LoVo (cell line): ENCODE data around the gene PCTP.

Experiments
- DNase-seq: peaks from one replicate; pipeline ENCODE4 v3.0.0-alpha.2; 2016; ENCODE audit warnings: low spot score

The PCTP gene

GRCh38 chr17:55806745-55807495 lies 56.1 kb downstream of the PCTP start:
- DNase-seq = no peak

- DNase-seq = no peak
Measured at GRCh38 chr17:55811536-55811935, 60.7 kb downstream of the PCTP start.

- DNase-seq = no peak
Measured at GRCh38 chr17:55812323-55812722, 61.5 kb downstream of the PCTP start.

- DNase-seq = no peak
Measured at GRCh38 chr17:55813944-55814343, 63.1 kb downstream of the PCTP start.

DNA sequence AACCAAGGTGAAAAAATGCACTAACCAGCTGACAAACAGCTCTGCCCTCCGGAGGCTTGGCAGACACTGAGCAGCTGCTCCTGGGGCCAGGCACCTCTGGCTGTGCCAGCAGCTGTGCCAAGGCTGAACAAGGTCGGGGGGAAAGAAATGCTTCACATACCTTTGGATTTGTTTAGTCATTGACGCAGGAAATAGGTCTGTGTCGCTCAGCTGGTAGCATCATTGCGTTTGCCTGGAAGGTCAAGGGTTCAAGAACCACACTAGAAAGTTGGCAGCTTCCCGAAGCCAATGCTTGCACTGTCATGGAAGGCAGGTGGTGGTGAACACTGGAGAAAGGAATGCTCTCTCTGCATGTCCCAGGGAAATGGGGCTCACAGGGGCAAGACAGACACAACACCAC lies 63.5 kb downstream of the PCTP start:
- no peak for DNase-seq

DNA sequence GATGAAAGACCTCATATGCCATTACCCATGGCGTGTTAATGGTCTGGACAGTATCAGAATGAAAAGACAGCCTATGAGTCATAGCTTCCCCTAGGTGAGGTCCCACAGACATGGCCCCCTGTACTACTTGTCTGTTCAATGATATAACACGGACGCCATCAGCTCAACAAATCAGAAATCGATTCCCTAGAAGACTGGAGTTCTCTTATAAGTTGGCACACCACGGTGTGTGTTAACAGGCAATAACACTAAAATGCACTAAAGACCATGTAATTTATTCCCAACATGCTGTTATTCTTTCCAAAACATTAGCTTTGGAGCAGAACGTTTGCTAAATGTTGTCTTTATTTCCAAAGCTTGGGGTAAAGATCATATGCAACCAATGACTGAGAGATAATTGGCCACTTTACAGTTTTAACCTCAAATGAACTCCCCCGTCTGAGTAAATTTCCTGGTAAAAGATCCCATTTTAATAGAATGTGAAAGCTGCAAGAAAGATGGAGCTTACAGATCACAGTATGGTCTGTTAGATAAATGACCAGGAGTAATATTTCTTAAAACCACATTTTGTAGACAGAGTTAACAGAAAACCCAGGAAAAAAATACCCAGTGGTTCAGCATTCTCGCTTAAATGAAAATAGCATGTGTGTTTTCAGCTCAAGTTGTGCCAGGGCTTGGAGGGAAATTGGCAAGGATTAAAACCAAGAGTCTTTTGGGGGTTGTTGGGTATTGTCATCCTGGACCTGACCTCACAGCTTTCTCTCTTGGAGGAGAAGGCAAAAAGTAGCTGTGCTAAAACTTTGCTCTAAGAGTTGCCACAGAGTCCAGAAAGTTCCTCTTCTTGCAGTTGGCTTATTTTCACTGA lies 65.9 kb downstream of the PCTP start:
- no peak for DNase-seq

DNA sequence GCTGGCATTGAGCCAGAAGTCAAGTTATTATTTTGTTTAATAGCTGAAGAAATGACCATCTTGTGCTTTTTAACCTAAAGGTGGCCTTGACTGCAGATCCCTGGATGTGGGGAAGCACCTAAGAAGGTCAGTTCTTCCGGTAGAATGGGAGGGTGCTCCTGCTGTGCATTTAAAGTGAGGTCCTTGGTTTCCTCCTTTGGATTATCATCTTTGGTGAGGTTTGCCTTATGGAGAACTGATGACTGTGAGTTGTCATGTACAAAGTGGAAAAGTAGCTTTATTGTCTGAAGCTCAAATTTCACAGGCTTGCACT lies 66.5 kb downstream of the PCTP start:
- no peak for DNase-seq

DNA sequence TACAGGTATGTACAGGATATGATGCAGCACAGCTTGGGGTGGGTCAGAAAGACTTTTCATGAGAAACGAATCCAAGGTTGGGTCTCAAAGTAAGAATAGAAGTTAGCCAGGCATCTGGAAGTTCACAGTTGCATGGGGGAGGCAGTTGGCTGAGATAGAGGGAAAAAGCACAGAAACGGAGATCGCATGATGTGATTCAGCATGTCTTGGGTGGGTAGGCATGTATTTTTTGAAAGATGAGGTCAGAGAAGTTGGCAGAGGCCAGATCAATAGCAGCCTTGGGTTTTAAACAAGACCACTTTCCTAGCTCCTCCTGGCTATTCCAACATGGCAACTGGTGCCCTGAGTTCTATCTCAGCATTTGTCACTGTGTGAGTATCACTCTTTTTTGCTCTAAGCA lies 67.2 kb downstream of the PCTP start:
- no peak for DNase-seq

GRCh38 chr17:55818451-55819375 lies 67.9 kb downstream of the PCTP start:
- no peak for DNase-seq

DNA sequence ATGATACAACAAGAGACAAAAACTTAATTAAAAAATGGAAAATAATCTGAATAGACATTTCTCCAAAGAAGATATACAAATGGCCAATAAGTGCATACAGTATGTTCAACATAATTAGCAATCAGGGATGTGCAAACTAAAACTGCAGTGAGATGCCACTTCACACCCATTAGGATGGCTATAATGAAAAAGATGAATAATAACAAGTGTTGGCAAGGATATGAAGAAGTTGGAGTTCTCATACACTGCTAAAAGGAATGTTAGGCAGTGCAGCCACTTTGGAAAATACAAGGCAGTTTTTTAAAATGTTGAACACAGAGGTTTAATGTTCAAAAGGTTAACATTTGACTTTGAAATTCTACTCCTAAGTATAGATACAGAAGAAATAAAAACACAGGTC lies 69.8 kb downstream of the PCTP start:
- no peak for DNase-seq

DNA sequence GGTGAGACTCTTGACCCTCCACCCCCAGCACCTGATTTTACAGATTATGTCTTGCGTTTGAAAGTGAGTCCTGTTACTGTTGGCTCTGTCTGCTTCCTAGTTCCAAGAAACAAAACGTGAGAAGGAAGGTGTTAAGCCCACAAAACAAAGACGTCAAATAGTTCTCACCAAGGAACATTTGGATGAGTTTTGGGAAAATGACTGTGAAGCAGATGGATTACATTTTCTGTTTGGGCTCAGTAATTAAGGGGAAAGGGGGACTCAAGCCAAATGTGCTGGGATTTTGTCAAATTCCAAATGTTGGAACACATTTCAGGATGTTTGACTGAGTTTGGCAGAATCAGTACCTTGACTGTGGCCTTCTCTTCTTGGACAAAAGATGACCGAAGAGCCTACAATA lies 71.2 kb downstream of the PCTP start:
- DNase-seq = no peak

DNA sequence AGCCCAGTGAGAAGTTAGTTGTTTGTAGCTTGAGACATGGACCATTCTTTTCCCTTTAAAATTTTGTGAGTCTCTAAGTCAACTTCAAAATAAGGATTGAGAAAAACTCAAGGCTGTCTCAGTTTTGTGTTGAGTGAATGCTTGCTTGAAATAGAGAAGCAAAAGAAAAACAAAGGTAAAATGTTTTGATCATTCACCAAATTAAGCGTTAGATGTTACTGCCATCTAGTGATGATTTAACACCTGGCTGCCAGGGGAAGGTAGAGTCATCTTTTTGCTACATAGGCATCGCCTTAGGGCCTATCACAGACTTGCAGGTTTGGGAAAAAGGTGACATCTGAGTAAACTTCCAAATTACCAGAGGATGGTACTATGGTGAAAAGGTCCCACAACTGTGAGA lies 74.4 kb downstream of the PCTP start:
- no peak for DNase-seq
